Endothelial cell of umbilical vein (primary cell): Measurements from ENCODE around the gene ACSF3. TPM values are rescaled to one million over a fixed set of nuclear protein-coding genes. Genes with fewer than 3 reads are reported as not detected.

Experiments used
- BruUV-seq: library from RNA; stranded (reverse); fragments of 400-500 nt; replicated peaks from 2 replicates; lab custom pipeline; 2021; lab: Mats Ljungman, UMichigan
- CTCF ChIA-PET: fragments of 300-600, 350-600 bp; sonication (Branson Sonifier 250); formaldehyde crosslinking; loops from one replicate; lab custom pipeline; 2021; ENCODE audit warnings: antibody characterized with exemption, inconsistent platforms; lab: Charles Lee
- POLR2A ChIA-PET: fragments of 300-600, 350-600 bp; sonication (Branson Sonifier 250); formaldehyde crosslinking; loops from one replicate; lab custom pipeline; 2021; ENCODE audit warnings: antibody characterized with exemption, inconsistent platforms; lab: Charles Lee
- DNase-seq: peaks from one replicate; pipeline ENCODE4 v3.0.0-alpha.2; 2011; ENCODE audit warnings: low read depth, low spot score
- FAIRE-seq: peaks from 2 replicates; lab custom pipeline; 2011; peaks lifted over from hg19 to GRCh38; lab: Jason Lieb, UNC
- H2AFZ ChIP-seq: 2 replicates; pipeline ENCODE4 v1.6.0; 2012; ENCODE audit warnings: low read depth, low read length, control low read depth, inconsistent platforms
- H3K27ac ChIP-seq: 2 replicates; pipeline ENCODE4 v1.5.1; 2011; ENCODE audit warnings: low read depth, mild to moderate bottlenecking, control low read depth, low read length, moderate library complexity; ENCODE audit not compliant: insufficient read depth
- H3K27me3 ChIP-seq, 2 experiments: 2 replicates each; pipeline versions ENCODE4 v1.6.0 to v1.6.1; 2011; ENCODE audit warnings: low read length in 2 of 2, mixed read lengths in 1 of 2; ENCODE audit not compliant: control insufficient read depth in 2 of 2, insufficient read depth in 2 of 2
- H3K36me3 ChIP-seq, 2 experiments: 2 replicates in 1 of 2; 3 replicates in 1 of 2; pipeline ENCODE4 v1.5.1; 2011; ENCODE audit warnings: low read length in 2 of 2, mild to moderate bottlenecking in 1 of 2, moderate library complexity in 1 of 2; ENCODE audit not compliant: control insufficient read depth in 2 of 2, insufficient read depth in 2 of 2; ENCODE audit errors: extremely low read depth in 1 of 2
- H3K4me1 ChIP-seq: 3 replicates; pipeline ENCODE4 v1.5.1; 2011; ENCODE audit warnings: mild to moderate bottlenecking, low read length; ENCODE audit not compliant: control insufficient read depth, insufficient read depth; ENCODE audit errors: extremely low read depth
- H3K4me2 ChIP-seq: 2 replicates; pipeline ENCODE4 v1.6.1; 2011; ENCODE audit warnings: low read length, control low read depth, mixed read lengths; ENCODE audit not compliant: insufficient read depth
- H3K4me3 ChIP-seq, 3 experiments: fragments of 200-600 bp in 1 of 3; sonication (generic), shearing (Covaris generic) in 1 of 3; replicated peaks in 1 of 3; 2 replicates each; pipeline ENCODE4 v1.5.1; 2011 to 2016; ENCODE audit warnings: control low read depth in 3 of 3, low read length in 3 of 3, mild to moderate bottlenecking in 2 of 3, inconsistent platforms in 1 of 3, low read depth in 1 of 3, moderate library complexity in 1 of 3; ENCODE audit not compliant: insufficient read depth in 1 of 3
- H3K79me2 ChIP-seq: 2 replicates; pipeline ENCODE4 v1.6.0; 2012; ENCODE audit warnings: low read length, inconsistent platforms; ENCODE audit not compliant: control insufficient read depth, insufficient read depth
- H3K9ac ChIP-seq: replicated peaks from 2 replicates; pipeline ENCODE3; 2011; ENCODE audit warnings: low read length, control low read depth; ENCODE audit not compliant: insufficient read depth; ENCODE audit errors: extremely low read depth
- H3K9me1 ChIP-seq: replicated peaks from 3 replicates; pipeline ENCODE4 v1.6.0; 2011; ENCODE audit warnings: mild to moderate bottlenecking, low read length; ENCODE audit not compliant: control insufficient read depth, insufficient read depth; ENCODE audit errors: extremely low read depth
- H3K9me3 ChIP-seq: replicated peaks from 2 replicates; pipeline ENCODE4 v1.5.1; 2012; ENCODE audit warnings: low read length, inconsistent platforms; ENCODE audit not compliant: control insufficient read depth, insufficient read depth
- H4K20me1 ChIP-seq: replicated peaks from 2 replicates; pipeline ENCODE3; 2011; ENCODE audit warnings: mild to moderate bottlenecking, low read length; ENCODE audit not compliant: control insufficient read depth, insufficient read depth; ENCODE audit errors: extremely low read depth
- CTCF ChIP-seq, 2 donors: IDR thresholded peaks; 1 replicate in 1 of 2; 2 replicates in 1 of 2; pipeline ENCODE4 v1.5.1; 2011; ENCODE audit warnings: low read length in 2 of 2, mild to moderate bottlenecking in 2 of 2, moderate library complexity in 2 of 2, control low read depth in 1 of 2, inconsistent platforms in 1 of 2, low read depth in 1 of 2; ENCODE audit not compliant: insufficient read depth in 1 of 2; ENCODE audit errors: extremely low read depth in 1 of 2
- EZH2 ChIP-seq: IDR thresholded peaks from 2 replicates; pipeline ENCODE4 v1.6.1; 2012; ENCODE audit warnings: borderline replicate concordance, low read depth, mild to moderate bottlenecking, moderate library complexity, low read length, inconsistent platforms; ENCODE audit not compliant: severe bottlenecking
- FOS ChIP-seq: IDR thresholded peaks from 2 replicates; pipeline ENCODE4 v1.6.1; 2011; ENCODE audit warnings: mild to moderate bottlenecking, low read length, moderate library complexity, borderline replicate concordance; ENCODE audit not compliant: insufficient read depth
- GATA2 ChIP-seq: IDR thresholded peaks from 2 replicates; pipeline ENCODE4 v1.7.0; 2011; ENCODE audit warnings: low read depth, mild to moderate bottlenecking, moderate library complexity, mixed read lengths, low read length; ENCODE audit not compliant: insufficient read length, insufficient read depth
- JUN ChIP-seq: IDR thresholded peaks from 2 replicates; pipeline ENCODE4 v1.6.1; 2011; ENCODE audit warnings: borderline replicate concordance, low read depth; ENCODE audit not compliant: insufficient read length, insufficient read depth
- MAX ChIP-seq: IDR thresholded peaks from 2 replicates; pipeline ENCODE4 v1.6.1; 2011; ENCODE audit not compliant: insufficient read depth, insufficient read length
- MYC ChIP-seq: IDR thresholded peaks from one replicate; pipeline ENCODE4 v1.6.1; 2011; ENCODE audit warnings: mild to moderate bottlenecking, low read depth, low read length
- POLR2A ChIP-seq: IDR thresholded peaks from 2 replicates; pipeline ENCODE4 v1.6.1; 2012; ENCODE audit warnings: low read depth, mild to moderate bottlenecking, control low read depth, low read length
- POLR2AphosphoS5 ChIP-seq: IDR thresholded peaks from 2 replicates; pipeline ENCODE4 v1.6.1; 2012; ENCODE audit warnings: low read depth, mild to moderate bottlenecking, control low read depth, low read length, moderate library complexity; ENCODE audit not compliant: insufficient read depth
- dilution Hi-C: fragments of 300-500 bp; cut with MboI; formaldehyde crosslinking; loops from one replicate; pipeline ENCODE4 v1.15.0; 2019; ENCODE audit warnings: low sequenced_read_pairs; ENCODE audit not compliant: extremely low pct_ligation_motif_present
- intact Hi-C: fragments of 100-400 bp; cut with micrococcal nuclease; formaldehyde crosslinking; loops from one replicate; pipeline ENCODE4 v1.10.0; 2022
- polyA plus RNA-seq, 4 experiments: library from polyadenylated mRNA; depleted of rRNA in 3 of 4; stranded (reverse) in 3 of 4; unstranded in 1 of 4; fragments of >200 nt; gene quantifications; 2 replicates each; pipeline versions ENCODE4 v1.2.1 to v1.2.3, GENCODE V29; 2011 to 2012; ENCODE audit warnings: missing spikeins in 1 of 4
- total RNA-seq: library from RNA; stranded (reverse); gene quantifications from 2 replicates; pipeline ENCODE4 v1.2.3, GENCODE V29; 2021

ACSF3 gene
- total and polyA plus RNA-seq, 2 donors (not counting 3 experiments of a cell fraction or from before 2014, with no cell fraction given), result 18.6 to 33.2 TPM

GRCh38 chr16:89173174-89173921 is 79.7 kb downstream of the ACSF3 start:
- BruUV-seq, result no TSS peak
- no peak overlapping the region for H3K4me3 ChIP-seq
- H3K9ac ChIP-seq, result no peak overlapping the region
- H3K9me1 ChIP-seq, result no peaks in the 10 kb centered on the region
- ChIA-PET CTCF (interaction anchor here (0.8 to 1.4 kb wide), 2 partner anchors 12 to 436 kb away, joined by 3 to 4 read pairs; no protein-coding TSS in a partner anchor), POLR2A (no interaction called here)
- TF ChIP-seq POLR2AphosphoS5 (no peak), GATA2 (no peak), POLR2A (no peak), MYC (no peak), FOS (no peak), EZH2 (no peak), CTCF (IDR thresholded peaks at IDR 0.05; ENCODE audit: extremely low read depth in 1 of 2, insufficient read depth in 1 of 2, low read depth in 1 of 2, low read length in 2 of 2) (no peak), MAX (no peak), JUN (no peak)
- H3K4me2 ChIP-seq, result no peak overlapping the region
- H3K27me3 ChIP-seq, result peaks cover 0 to 3% of the 10 kb centered on the region in 2 experiments
- no peak overlapping the region for H2AFZ ChIP-seq
- peaks cover 3% of the 10 kb centered on the region for H3K4me1 ChIP-seq
- H3K9me3 ChIP-seq, result no peaks in the 10 kb centered on the region
- dilution Hi-C loops (no loop called here), intact Hi-C loops (no loop called here)
- H3K27ac ChIP-seq, result no peak overlapping the region
- no peaks in the 10 kb centered on the region for H3K36me3 ChIP-seq
- FAIRE-seq, result no peak
- DNase-seq, result no peak
- H4K20me1 ChIP-seq, result no peaks in the 10 kb centered on the region
- H3K79me2 ChIP-seq, result no peaks in the 10 kb centered on the region
